ENCODE measurements around the gene PARVG. TPM values are rescaled to one million over a fixed set of nuclear protein-coding genes. Genes with fewer than 3 reads are reported as not detected.

Gene PARVG
- total and polyA plus RNA-seq, 2 donors (not counting 3 experiments of a cell fraction or from before 2014, with no cell fraction given), result 0.82 TPM; not detected in 1

GRCh38 chr22:44242946-44243724, 62.4 kb downstream of the PARVG start:
- no TSS peak for BruUV-seq (replicated peaks)
- POLR2A ChIA-PET, result no interaction called here
- H3K36me3 ChIP-seq (ENCODE audit: control insufficient read depth in 2 of 2, extremely low read depth in 1 of 2, insufficient read depth in 2 of 2, low read length in 2 of 2), result no peaks in the 10 kb centered on the region
- DNase-seq (ENCODE audit: low read depth, low spot score) (no peak), FAIRE-seq (no peak)
- H3K4me2 ChIP-seq (ENCODE audit: insufficient read depth, low read length), result no peak overlapping the region
- no peaks in the 10 kb centered on the region for H3K79me2 ChIP-seq (ENCODE audit: control insufficient read depth, insufficient read depth, low read length)
- intact Hi-C loops (cut with micrococcal nuclease) (no loop called here), dilution Hi-C loops (cut with MboI; ENCODE audit: extremely low pct_ligation_motif_present, low sequenced_read_pairs) (no loop called here)
- CTCF ChIA-PET, result interaction anchor here (0.7 kb wide), 1 partner anchor 381 kb away, joined by 3 read pairs; no protein-coding TSS in a partner anchor
- no peak for TF ChIP-seq CTCF (IDR thresholded peaks at IDR 0.05; ENCODE audit: extremely low read depth in 1 of 2, insufficient read depth in 1 of 2, low read depth in 1 of 2, low read length in 2 of 2)
- no peak for TF ChIP-seq POLR2A (IDR thresholded peaks at IDR 0.05; ENCODE audit: low read depth, low read length)
- no peak for TF ChIP-seq JUN (IDR thresholded peaks at IDR 0.05; ENCODE audit: borderline replicate concordance, insufficient read depth, insufficient read length, low read depth)
- TF ChIP-seq EZH2 (IDR thresholded peaks at IDR 0.05; ENCODE audit: borderline replicate concordance, low read depth, low read length, severe bottlenecking), result no peak
- TF ChIP-seq GATA2 (IDR thresholded peaks at IDR 0.05; ENCODE audit: insufficient read depth, insufficient read length, low read depth, low read length), result no peak
- no peaks in the 10 kb centered on the region for H3K4me1 ChIP-seq (ENCODE audit: control insufficient read depth, extremely low read depth, insufficient read depth, low read length)
- H3K9me1 ChIP-seq (replicated peaks; ENCODE audit: control insufficient read depth, extremely low read depth, insufficient read depth, low read length), result no peaks in the 10 kb centered on the region
- H3K9ac ChIP-seq (replicated peaks; ENCODE audit: extremely low read depth, insufficient read depth, low read length), result no peak overlapping the region
- H2AFZ ChIP-seq (ENCODE audit: low read depth, low read length), result no peak overlapping the region
- no peaks in the 10 kb centered on the region for H4K20me1 ChIP-seq (replicated peaks; ENCODE audit: control insufficient read depth, extremely low read depth, insufficient read depth, low read length)
- H3K27me3 ChIP-seq (ENCODE audit: control insufficient read depth in 2 of 2, insufficient read depth in 2 of 2, low read length in 2 of 2), result no peaks in the 10 kb centered on the region
- H3K27ac ChIP-seq (ENCODE audit: insufficient read depth, low read depth, low read length), result no peak overlapping the region
- no peaks in the 10 kb centered on the region for H3K9me3 ChIP-seq (replicated peaks; ENCODE audit: control insufficient read depth, insufficient read depth, low read length)
- H3K4me3 ChIP-seq (replicated peaks in 1 of 3; ENCODE audit: insufficient read depth in 1 of 3, low read depth in 1 of 3, low read length in 3 of 3), result no peak overlapping the region

Data from endothelial cell of umbilical vein (primary cell).